Activated CD4-positive, alpha-beta T cell treated with anti-CD3 and anti-CD28 coated beads, Interleukin-2, amount 10 ng/mL, durations not matched to agents 7 days and 5 days (primary cell): ENCODE data around the gene RASGRP4. TPM values are rescaled to one million over a fixed set of nuclear protein-coding genes. Genes with fewer than 3 reads are reported as not detected.
"Not testable (repeated sequence)": the region's sequence is repeated elsewhere in the genome, so short reads cannot be mapped to it uniquely, and the experiment has no call there.

Experiments
- CTCF ChIA-PET: fragments of 350-600 bp; sonication (Branson Sonifier 250); formaldehyde crosslinking; loops from one replicate; lab custom pipeline; 2021; ENCODE audit warnings: antibody characterized with exemption; lab: Charles Lee
- POLR2A ChIA-PET: fragments of 350-600 bp; sonication (Branson Sonifier 250); formaldehyde crosslinking; loops from one replicate; lab custom pipeline; 2021; ENCODE audit warnings: antibody characterized with exemption; lab: Charles Lee
- DNase-seq: peaks from one replicate; pipeline ENCODE4 v3.0.0-alpha.2; 2020
- H3K27ac Mint-ChIP-seq: one replicate; pipeline ENCODE4 v1.8.0; 2021; ENCODE audit warnings: mild to moderate bottlenecking, moderate library complexity, mixed read lengths
- H3K27me3 Mint-ChIP-seq: one replicate; pipeline ENCODE4 v1.8.0; 2021; ENCODE audit warnings: mixed read lengths
- H3K36me3 Mint-ChIP-seq: one replicate; pipeline ENCODE4 v1.8.0; 2021; ENCODE audit warnings: low read depth, mixed read lengths
- H3K4me1 Mint-ChIP-seq: one replicate; pipeline ENCODE4 v1.8.0; 2021; ENCODE audit warnings: mixed read lengths
- H3K4me3 Mint-ChIP-seq: one replicate; pipeline ENCODE4 v1.8.0; 2021; ENCODE audit warnings: mild to moderate bottlenecking, moderate library complexity, mixed read lengths
- H3K9me3 Mint-ChIP-seq: one replicate; pipeline ENCODE4 v1.8.0; 2021; ENCODE audit warnings: mixed read lengths
- total RNA-seq, 2 experiments: library from RNA; stranded (reverse); gene quantifications; one replicate each; pipeline ENCODE4 v1.2.3, GENCODE V29; 2021

Gene RASGRP4, protein sequence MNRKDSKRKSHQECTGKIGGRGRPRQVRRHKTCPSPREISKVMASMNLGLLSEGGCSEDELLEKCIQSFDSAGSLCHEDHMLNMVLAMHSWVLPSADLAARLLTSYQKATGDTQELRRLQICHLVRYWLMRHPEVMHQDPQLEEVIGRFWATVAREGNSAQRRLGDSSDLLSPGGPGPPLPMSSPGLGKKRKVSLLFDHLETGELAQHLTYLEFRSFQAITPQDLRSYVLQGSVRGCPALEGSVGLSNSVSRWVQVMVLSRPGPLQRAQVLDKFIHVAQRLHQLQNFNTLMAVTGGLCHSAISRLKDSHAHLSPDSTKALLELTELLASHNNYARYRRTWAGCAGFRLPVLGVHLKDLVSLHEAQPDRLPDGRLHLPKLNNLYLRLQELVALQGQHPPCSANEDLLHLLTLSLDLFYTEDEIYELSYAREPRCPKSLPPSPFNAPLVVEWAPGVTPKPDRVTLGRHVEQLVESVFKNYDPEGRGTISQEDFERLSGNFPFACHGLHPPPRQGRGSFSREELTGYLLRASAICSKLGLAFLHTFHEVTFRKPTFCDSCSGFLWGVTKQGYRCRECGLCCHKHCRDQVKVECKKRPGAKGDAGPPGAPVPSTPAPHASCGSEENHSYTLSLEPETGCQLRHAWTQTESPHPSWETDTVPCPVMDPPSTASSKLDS
- 1 to 10 TPM; 2.6 to 3.8 TPM for total RNA-seq

DNA sequence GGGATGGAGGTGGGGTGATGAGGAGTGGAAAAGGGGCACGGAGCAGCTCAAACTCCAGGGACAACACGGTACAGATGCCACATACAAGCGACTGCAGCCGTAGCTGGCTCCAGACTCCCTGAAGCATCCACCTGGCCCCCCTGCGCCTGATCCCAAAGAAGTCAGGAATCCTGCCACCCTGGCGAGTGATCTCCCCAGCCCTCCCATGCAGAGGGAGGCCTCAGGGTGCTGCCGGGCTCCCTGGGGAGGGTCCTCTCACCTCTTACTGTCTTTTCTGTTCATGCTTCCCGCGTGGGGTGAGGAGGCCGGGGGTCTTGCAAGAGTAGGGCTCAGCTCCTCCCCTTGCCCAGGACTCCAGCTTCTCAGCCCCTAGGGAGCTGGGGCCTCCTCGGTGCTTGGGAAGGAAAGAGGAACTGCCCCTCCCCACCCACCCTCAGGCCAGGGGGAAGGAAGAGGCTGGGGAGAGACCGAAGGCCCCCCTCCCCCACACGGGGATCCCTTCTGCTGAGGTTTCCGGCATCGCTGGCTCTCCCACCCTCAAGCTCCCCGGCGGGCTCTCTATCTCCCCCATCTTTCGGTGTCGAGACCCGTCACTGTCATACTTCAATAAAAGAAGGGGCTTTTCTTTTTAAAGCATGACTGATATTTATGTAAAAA, at the start of gene RASGRP4:
TSS of gene RASGRP4 (minus strand) at position 410 of the 657 bp plus-strand sequence. CDS start at position 282, 128 bp downstream.
- CTCF ChIA-PET: interaction anchor here (0.6 to 4.7 kb wide), 2 partner anchors 9 to 23 kb away, joined by 3 to 27 read pairs; partner anchors contain the start of gene FAM98C
- no peaks in the 10 kb centered on the region for H3K36me3 Mint-ChIP-seq
- peak within 1 kb of the TSS; percentile 81 for H3K27ac Mint-ChIP-seq
- POLR2A ChIA-PET: no interaction called here
- H3K4me1 Mint-ChIP-seq: peaks cover 32% of the 10 kb centered on the region
- H3K27me3 Mint-ChIP-seq: no peaks in the 10 kb centered on the region
- H3K9me3 Mint-ChIP-seq: no peaks in the 10 kb centered on the region
- peak within 1 kb of the TSS; percentile 52 for H3K4me3 Mint-ChIP-seq
- peak; percentile 38 for DNase-seq

DNA sequence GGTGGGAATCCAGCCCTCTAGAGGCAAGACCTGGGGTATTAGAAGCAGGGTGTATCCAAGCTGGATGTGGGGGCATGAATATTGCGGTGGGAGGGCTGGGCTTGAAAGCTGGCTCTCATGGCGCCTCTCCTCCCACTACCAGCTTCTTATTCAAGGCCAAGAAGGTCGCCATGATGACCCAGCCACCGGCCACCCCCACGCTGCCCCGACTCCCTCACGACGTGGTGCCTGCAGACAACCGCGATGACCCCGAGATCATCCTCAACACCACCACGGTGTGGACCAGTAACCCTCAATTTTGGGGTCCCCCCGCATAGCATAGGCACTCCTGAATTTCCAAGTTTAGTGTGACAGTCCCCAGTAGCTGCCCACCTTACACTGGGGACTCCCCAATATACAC, 49.2 kb upstream of the RASGRP4 start:
- no peaks in the 10 kb centered on the region for H3K9me3 Mint-ChIP-seq
- H3K4me1 Mint-ChIP-seq: no peaks in the 10 kb centered on the region
- no peak overlapping the region for H3K4me3 Mint-ChIP-seq
- CTCF ChIA-PET: no interaction called here
- H3K27ac Mint-ChIP-seq: no peak overlapping the region
- no peaks in the 10 kb centered on the region for H3K27me3 Mint-ChIP-seq
- POLR2A ChIA-PET: no interaction called here
- no peak for DNase-seq
- no peaks in the 10 kb centered on the region for H3K36me3 Mint-ChIP-seq

DNA sequence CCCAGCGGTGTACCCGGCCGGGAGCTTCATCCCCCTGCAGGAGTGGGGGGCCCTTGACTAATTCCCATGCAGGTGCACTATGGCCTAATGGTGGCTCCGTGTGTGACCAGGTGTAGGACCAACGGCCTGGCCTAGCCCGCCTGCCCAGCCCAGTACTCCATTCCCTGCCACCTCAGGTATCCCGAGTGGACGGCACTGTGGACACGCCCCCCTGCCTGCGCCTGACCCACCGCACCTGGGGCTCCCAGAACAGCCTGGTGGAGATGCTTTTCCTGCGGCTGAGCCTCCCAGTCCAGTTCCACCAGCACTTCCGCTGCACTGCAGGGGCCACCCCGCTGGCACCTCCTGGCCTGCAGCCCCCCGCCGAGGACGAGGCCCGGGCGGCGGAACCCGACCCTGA, 47.2 kb upstream of the RASGRP4 start:
- H3K36me3 Mint-ChIP-seq: no peaks in the 10 kb centered on the region
- no peak overlapping the region for H3K27ac Mint-ChIP-seq
- ChIA-PET POLR2A (no interaction called here), CTCF (no interaction called here)
- DNase-seq: no peak
- H3K9me3 Mint-ChIP-seq: no peaks in the 10 kb centered on the region
- no peaks in the 10 kb centered on the region for H3K4me1 Mint-ChIP-seq
- H3K4me3 Mint-ChIP-seq: no peak overlapping the region
- H3K27me3 Mint-ChIP-seq: no peaks in the 10 kb centered on the region

DNA sequence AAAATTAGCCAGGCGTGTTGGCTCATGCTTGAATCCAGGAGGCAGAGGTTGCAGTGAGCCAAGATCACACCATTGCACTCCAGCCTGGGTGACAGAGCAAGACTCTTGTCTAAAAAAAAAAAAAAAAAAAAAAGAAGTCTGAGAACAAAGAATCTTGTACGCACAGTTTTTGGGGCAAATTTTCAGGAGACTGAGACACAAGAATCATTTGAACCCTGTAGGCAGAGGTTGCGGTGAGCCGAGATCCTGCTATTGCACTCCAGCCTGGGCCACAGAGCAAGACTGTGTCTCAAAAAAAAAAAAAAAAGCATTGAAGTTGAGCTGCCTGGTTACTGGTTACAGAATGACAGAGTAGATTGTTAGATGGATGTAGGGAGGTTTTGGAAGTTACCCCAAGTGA, 46.7 kb upstream of the RASGRP4 start:
- DNase-seq, H3K9me3 Mint-ChIP-seq, POLR2A ChIA-PET, H3K4me1 Mint-ChIP-seq, H3K36me3 Mint-ChIP-seq, CTCF ChIA-PET, H3K4me3 Mint-ChIP-seq, H3K27me3 Mint-ChIP-seq, H3K27ac Mint-ChIP-seq: not testable (repeated sequence)

DNA sequence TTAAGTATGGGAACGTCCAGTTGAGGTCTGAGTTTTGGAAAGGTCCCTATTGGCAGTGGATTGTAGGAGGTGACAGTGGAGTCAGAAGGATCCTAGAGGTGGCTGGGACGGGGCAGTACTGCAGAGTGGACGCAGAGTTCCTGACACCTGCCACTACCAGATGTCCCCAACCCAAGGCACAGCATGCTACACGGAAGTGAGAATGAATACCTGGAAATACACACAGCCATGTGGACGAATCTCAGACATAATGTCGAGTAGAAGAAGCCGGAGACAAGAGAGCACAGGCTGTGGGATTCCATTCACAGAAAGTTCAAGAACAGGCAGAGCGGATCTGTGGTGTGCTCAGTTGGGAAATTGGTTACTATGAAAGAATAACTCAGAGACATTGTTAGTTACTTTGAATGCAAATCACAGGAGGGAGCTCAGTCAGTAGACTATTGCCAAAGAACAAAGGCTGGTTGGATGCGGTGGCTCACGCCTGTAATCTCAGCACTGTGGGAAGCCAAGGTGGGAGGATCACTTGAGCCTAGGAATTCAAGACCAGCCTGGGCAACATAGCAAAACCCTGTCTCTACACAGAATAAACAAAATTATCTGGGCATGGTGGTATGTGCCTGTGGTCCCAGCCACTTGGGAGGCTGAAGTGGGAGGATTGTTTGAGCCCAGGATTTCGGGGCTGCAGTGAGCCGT, 44.9 kb upstream of the RASGRP4 start:
- no peaks in the 10 kb centered on the region for H3K27me3 Mint-ChIP-seq
- ChIA-PET CTCF (no interaction called here), POLR2A (no interaction called here)
- no peak overlapping the region for H3K27ac Mint-ChIP-seq
- H3K9me3 Mint-ChIP-seq: no peaks in the 10 kb centered on the region
- DNase-seq: no peak
- H3K4me3 Mint-ChIP-seq: no peak overlapping the region
- H3K4me1 Mint-ChIP-seq: no peaks in the 10 kb centered on the region
- H3K36me3 Mint-ChIP-seq: no peaks in the 10 kb centered on the region

DNA sequence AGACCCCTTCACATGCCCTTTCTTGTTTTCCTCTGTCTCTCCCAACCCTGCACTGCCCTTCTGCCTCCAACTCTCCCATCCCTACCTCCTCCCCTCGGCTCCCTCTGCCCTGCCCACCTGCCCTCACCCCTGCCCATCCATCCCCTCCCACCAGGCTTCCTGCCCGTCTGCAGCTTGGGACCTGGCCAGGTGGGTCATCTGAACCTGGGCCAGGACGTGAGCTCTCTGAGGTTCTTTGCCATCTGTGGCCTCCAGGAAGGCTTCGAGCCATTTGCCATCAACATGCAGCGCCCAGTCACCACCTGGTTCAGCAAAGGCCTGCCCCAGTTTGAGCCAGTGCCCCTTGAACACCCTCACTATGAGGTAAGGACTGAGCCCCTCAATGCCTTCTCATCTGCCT, 43.1 kb upstream of the RASGRP4 start:
- Mint-ChIP-seq H3K27me3 (no peaks in the 10 kb centered on the region), H3K9me3 (no peaks in the 10 kb centered on the region), H3K27ac (no peak overlapping the region), H3K36me3 (no peaks in the 10 kb centered on the region), H3K4me3 (no peak overlapping the region), H3K4me1 (no peaks in the 10 kb centered on the region)
- ChIA-PET POLR2A (no interaction called here), CTCF (no interaction called here)
- no peak for DNase-seq

DNA sequence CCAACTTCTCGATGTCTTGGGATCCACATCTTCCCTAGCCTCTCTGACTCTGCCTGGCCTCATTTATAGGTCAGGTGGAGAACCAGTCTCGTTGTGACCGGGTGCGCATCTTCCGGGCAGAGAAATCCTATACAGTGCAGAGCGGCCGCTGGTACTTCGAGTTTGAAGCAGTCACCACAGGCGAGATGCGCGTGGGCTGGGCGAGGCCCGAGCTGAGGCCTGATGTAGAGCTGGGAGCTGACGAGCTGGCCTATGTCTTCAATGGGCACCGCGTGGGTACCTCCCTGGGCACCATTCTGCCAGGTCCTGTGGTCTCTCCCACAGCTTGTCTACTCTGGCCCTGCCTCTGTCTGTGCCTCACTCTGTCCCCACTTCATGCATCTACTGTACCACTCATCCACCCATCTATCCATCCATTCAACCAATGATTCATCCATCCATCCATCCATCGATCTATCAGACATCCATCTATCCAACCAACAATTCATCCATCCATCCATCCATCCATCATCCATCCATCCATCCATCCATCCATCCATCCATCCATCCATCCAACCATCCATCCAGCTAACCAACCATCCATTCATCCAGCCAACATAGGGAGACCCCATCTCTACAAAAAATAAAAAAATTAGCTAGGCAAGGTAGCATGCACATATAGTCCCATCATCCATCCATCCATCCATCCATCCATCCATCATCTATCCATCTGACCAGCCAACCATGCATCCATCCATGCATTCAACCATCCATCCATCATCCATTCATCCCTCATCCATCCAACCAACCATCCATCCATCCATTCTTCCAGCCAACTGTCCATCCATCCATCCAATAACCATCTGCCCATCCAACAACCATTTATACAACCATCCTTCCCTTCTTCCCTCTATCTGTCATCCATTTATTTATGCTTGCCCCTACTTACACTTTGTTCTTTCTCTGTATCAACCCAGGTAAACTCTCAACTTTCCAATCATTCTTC, 41.8 kb upstream of the RASGRP4 start:
- ChIA-PET POLR2A (no interaction called here), CTCF (interaction anchor here (0.6 kb wide), 1 partner anchor 68 kb away, joined by 3 read pairs; no protein-coding TSS in a partner anchor)
- H3K4me3 Mint-ChIP-seq: no peak overlapping the region
- no peaks in the 10 kb centered on the region for H3K27me3 Mint-ChIP-seq
- no peaks in the 10 kb centered on the region for H3K4me1 Mint-ChIP-seq
- H3K27ac Mint-ChIP-seq: no peak overlapping the region
- DNase-seq: no peak
- H3K9me3 Mint-ChIP-seq: no peaks in the 10 kb centered on the region
- H3K36me3 Mint-ChIP-seq: no peaks in the 10 kb centered on the region

DNA sequence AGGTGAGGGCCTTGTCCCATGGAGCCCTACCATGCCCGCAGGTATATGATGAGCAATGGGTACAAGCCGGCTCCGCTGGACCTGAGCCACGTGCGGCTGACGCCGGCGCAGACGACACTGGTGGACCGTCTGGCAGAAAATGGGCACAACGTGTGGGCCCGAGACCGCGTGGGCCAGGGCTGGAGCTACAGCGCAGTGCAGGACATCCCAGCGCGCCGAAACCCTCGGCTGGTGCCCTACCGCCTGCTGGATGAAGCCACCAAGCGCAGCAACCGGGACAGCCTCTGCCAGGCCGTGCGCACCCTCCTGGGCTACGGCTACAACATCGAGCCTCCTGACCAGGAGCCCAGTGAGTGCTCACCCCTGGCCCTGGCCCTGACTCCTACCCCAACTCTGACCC, 40.0 kb upstream of the RASGRP4 start:
- CTCF ChIA-PET: no interaction called here
- H3K27me3 Mint-ChIP-seq: no peaks in the 10 kb centered on the region
- no peak overlapping the region for H3K4me3 Mint-ChIP-seq
- no peak for DNase-seq
- POLR2A ChIA-PET: no interaction called here
- H3K27ac Mint-ChIP-seq: no peak overlapping the region
- no peaks in the 10 kb centered on the region for H3K4me1 Mint-ChIP-seq
- no peaks in the 10 kb centered on the region for H3K9me3 Mint-ChIP-seq
- H3K36me3 Mint-ChIP-seq: no peaks in the 10 kb centered on the region

DNA sequence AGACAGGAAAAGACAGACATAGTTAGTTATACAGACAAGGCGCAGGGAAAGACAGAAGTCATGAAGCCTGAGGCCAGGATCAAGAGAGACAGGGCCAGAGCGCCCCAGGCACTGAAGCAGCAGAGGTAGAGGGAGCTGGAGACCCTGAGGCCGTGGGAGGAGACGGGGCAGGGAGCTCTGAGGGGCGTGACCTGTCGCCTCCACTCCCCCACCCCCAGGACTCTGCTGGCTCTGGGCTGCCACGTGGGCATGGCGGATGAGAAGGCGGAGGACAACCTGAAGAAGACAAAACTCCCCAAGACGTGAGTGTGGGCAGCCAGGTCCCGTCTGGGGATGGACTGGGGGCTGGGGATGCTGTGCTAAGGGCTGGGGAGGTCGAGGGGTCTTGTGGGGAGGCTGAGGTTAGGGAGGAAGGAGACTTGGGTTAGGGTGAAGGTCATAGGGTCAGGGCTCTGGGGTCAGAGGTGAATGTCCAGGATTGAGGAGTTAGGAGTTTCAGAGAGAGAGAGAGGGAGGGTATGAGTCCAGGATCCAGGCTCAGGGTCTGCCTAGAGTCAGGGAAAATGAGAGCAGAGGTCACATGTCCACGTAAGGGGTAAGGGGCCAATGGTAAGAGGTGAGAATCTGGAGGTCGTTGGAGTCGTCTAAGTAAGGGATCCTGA, 38.5 kb upstream of the RASGRP4 start:
- Mint-ChIP-seq H3K27ac (no peak overlapping the region), H3K36me3 (no peaks in the 10 kb centered on the region)

DNA sequence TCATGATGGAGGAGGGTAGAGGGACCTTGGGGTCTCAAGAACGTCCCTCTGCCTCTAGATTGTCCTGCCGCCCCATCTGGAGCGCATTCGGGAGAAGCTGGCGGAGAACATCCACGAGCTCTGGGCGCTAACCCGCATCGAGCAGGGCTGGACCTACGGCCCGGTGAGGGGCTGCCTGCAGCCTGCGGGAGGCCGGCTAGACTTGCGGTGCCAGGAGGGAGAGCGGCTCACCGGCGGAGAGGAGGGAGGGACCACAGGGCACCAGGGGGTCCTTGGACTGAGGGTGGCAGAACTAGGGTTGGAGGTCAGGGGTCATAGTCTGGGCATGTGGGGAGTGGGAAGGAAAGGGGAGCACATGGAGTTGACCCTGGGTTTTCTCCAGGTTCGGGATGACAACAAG, 37.3 kb upstream of the RASGRP4 start:
- CTCF ChIA-PET: no interaction called here
- Mint-ChIP-seq H3K27ac (no peak overlapping the region), H3K9me3 (peaks cover 2% of the 10 kb centered on the region), H3K4me1 (no peaks in the 10 kb centered on the region), H3K27me3 (no peaks in the 10 kb centered on the region), H3K36me3 (no peaks in the 10 kb centered on the region), H3K4me3 (no peak overlapping the region)
- DNase-seq: no peak
- POLR2A ChIA-PET: no interaction called here

More for the DNA sequence above, 38.5 kb upstream of the RASGRP4 start:
- Mint-ChIP-seq H3K9me3 (peaks cover 2% of the 10 kb centered on the region), H3K4me3 (no peak overlapping the region), H3K4me1 (no peaks in the 10 kb centered on the region), H3K27me3 (no peaks in the 10 kb centered on the region)
- DNase-seq: no peak
- POLR2A ChIA-PET: no interaction called here
- CTCF ChIA-PET: no interaction called here

DNA sequence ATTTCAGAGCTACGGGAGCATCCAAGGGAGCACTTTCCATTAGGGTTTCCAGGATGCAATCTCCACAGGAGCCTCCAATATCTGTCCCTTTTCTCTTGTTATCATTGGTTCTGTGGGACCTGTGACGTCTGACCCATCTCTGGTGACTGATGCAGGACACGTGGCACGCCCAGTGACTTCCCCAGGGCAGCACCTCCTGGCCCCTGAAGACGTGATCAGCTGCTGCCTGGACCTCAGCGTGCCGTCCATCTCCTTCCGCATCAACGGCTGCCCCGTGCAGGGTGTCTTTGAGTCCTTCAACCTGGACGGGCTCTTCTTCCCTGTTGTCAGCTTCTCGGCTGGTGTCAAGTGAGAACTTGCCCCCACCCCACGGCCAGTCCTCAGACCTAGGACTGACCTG, 33.0 kb upstream of the RASGRP4 start:
- ChIA-PET POLR2A (interaction anchor here (0.6 kb wide), 1 partner anchor 72 kb away, joined by 5 read pairs; no protein-coding TSS in a partner anchor), CTCF (no interaction called here)
- Mint-ChIP-seq H3K4me3 (no peak overlapping the region), H3K36me3 (no peaks in the 10 kb centered on the region), H3K9me3 (peaks cover 2% of the 10 kb centered on the region), H3K4me1 (no peaks in the 10 kb centered on the region), H3K27me3 (no peaks in the 10 kb centered on the region), H3K27ac (no peak overlapping the region)
- DNase-seq: no peak
